SW480 (cell line): Measurements from ENCODE around the gene CTNNA2.

Experiments
- DNase-seq: peaks from one replicate; pipeline ENCODE4 v3.0.0-alpha.2; 2016; ENCODE audit warnings: low spot score

CTNNA2 gene

GRCh38 chr2:80573167-80573566, 1060.3 kb downstream of the CTNNA2 start:
- DNase-seq, result no peak

- no peak for DNase-seq
These were observed 1061.1 kb downstream of the CTNNA2 start for GRCh38 chr2:80573950-80574349.

GRCh38 chr2:80579756-80580155, 1066.9 kb downstream of the CTNNA2 start:
- DNase-seq, result no peak

- no peak for DNase-seq
These were observed 1078.4 kb downstream of the CTNNA2 start for GRCh38 chr2:80591233-80591632.

- no peak for DNase-seq
These were observed 1079.3 kb downstream of the CTNNA2 start for GRCh38 chr2:80592106-80592505.

GRCh38 chr2:80610108-80610507, 1097.3 kb downstream of the CTNNA2 start:
- DNase-seq, result no peak

- DNase-seq, result no peak
These were observed 1108.8 kb downstream of the CTNNA2 start for GRCh38 chr2:80621656-80622055.

GRCh38 chr2:80624062-80624461, 1111.2 kb downstream of the CTNNA2 start:
- DNase-seq, result no peak

- no peak for DNase-seq
These were observed 1121.7 kb downstream of the CTNNA2 start for GRCh38 chr2:80634590-80634989.

- no peak for DNase-seq
These were observed 1125.9 kb downstream of the CTNNA2 start for GRCh38 chr2:80638783-80639182.

- no peak for DNase-seq
These were observed 1129.6 kb downstream of the CTNNA2 start for GRCh38 chr2:80642465-80642864.

GRCh38 chr2:80643598-80643997, 1130.7 kb downstream of the CTNNA2 start:
- no peak for DNase-seq

GRCh38 chr2:80651435-80651834, 1138.6 kb downstream of the CTNNA2 start:
- no peak for DNase-seq

- DNase-seq, result no peak
These were observed 1142.4 kb downstream of the CTNNA2 start for GRCh38 chr2:80655265-80655664.

- DNase-seq, result no peak
These were observed 1157.9 kb downstream of the CTNNA2 start for GRCh38 chr2:80670763-80671162.

GRCh38 chr2:80687524-80687923, 1174.7 kb downstream of the CTNNA2 start:
- no peak for DNase-seq

GRCh38 chr2:80689106-80689505, 1176.3 kb downstream of the CTNNA2 start:
- DNase-seq, result no peak
